Stimulated activated CD4-positive, alpha-beta T cell treated with anti-CD3 and anti-CD28 coated beads, TNF-alpha, amount 100 ng/mL, for 48 hours (primary cell): Measurements from ENCODE around the gene SESTD1.
A peak's percentile ranks its signal among the peaks of the same experiment; 100 is the strongest.
"Not testable (repeated sequence)": the region's sequence is repeated elsewhere in the genome, so short reads cannot be mapped to it uniquely, and the experiment has no call there.

Experiments used
- DNase-seq, 3 donors: peaks; one replicate each; pipeline ENCODE4 v3.0.0-alpha.2; 2020; ENCODE audit warnings: low read depth in 3 of 3

The SESTD1 gene

GRCh38 chr2:179239195-179239594 is 25.4 kb downstream of the SESTD1 start:
- DNase-seq, result no peak

GRCh38 chr2:179238027-179238426 is 26.6 kb downstream of the SESTD1 start:
- DNase-seq, result no peak

- DNase-seq, result no peak
These were observed 27.3 kb downstream of the SESTD1 start for GRCh38 chr2:179237209-179237946.

- no peak for DNase-seq
These were observed 29.0 kb downstream of the SESTD1 start for GRCh38 chr2:179235463-179236108.

GRCh38 chr2:179234658-179235240 is 29.9 kb downstream of the SESTD1 start:
- no peak for DNase-seq

GRCh38 chr2:179233626-179234430 is 30.8 kb downstream of the SESTD1 start:
- DNase-seq, result no peak

GRCh38 chr2:179233083-179233490 is 31.5 kb downstream of the SESTD1 start:
- DNase-seq, result no peak

GRCh38 chr2:179226961-179227259 is 37.7 kb downstream of the SESTD1 start:
- DNase-seq, result no peak

- no peak for DNase-seq
These were observed 38.2 kb downstream of the SESTD1 start for GRCh38 chr2:179226203-179226960.

- DNase-seq, result no peak
These were observed 40.3 kb downstream of the SESTD1 start for GRCh38 chr2:179224361-179224760.

GRCh38 chr2:179222076-179222475 is 42.6 kb downstream of the SESTD1 start:
- DNase-seq, result no peak

- DNase-seq, result peak; percentile 11 to 33 (median 27)
These were observed 45.6 kb downstream of the SESTD1 start for GRCh38 chr2:179218848-179219594.

- DNase-seq, result not testable (repeated sequence)
These were observed 50.0 kb downstream of the SESTD1 start for GRCh38 chr2:179214671-179215070.

- no peak for DNase-seq
These were observed 53.3 kb downstream of the SESTD1 start for GRCh38 chr2:179211355-179211754.

- DNase-seq, result not testable (repeated sequence)
These were observed 56.4 kb downstream of the SESTD1 start for GRCh38 chr2:179208277-179208676.

GRCh38 chr2:179207047-179207446 is 57.6 kb downstream of the SESTD1 start:
- DNase-seq, result no peak

GRCh38 chr2:179201869-179202268 is 62.8 kb downstream of the SESTD1 start:
- DNase-seq, result no peak

- DNase-seq, result not testable (repeated sequence)
These were observed 68.6 kb downstream of the SESTD1 start for GRCh38 chr2:179195926-179196590.

- DNase-seq, result no peak
These were observed 69.5 kb downstream of the SESTD1 start for GRCh38 chr2:179195141-179195540.

- DNase-seq, result no peak
These were observed 70.8 kb downstream of the SESTD1 start for GRCh38 chr2:179193759-179194394.
